IMR-90 (cell line): ENCODE results near the gene CAPZA2. TPM values are rescaled to one million over a fixed set of nuclear protein-coding genes. Genes with fewer than 3 reads are reported as not detected.
A peak's percentile ranks its signal among the peaks of the same experiment; 100 is the strongest.

Experiments used
- ATAC-seq: fragments of 200-7000 bp; cut with Tn5 transposase; 2 replicates; pipeline ENCODE4 v1.9.1; 2020; ENCODE audit warnings: low read depth, mild to moderate bottlenecking, moderate library complexity
- BruUV-seq: library from RNA; stranded (reverse); fragments of 400-500 nt; replicated peaks from 2 replicates; lab custom pipeline; 2021; lab: Mats Ljungman, UMichigan
- CTCF ChIA-PET: fragments of 300-600 bp; formaldehyde crosslinking; extraction: SDS; loops from one replicate; lab custom pipeline; 2021; ENCODE audit warnings: antibody characterized with exemption; lab: Yijun Ruan, JAX
- POLR2A ChIA-PET: fragments of 300-600 bp; sonication (Branson Sonifier 250); formaldehyde crosslinking; loops from one replicate; lab custom pipeline; 2022; ENCODE audit warnings: antibody characterized with exemption; ENCODE audit not compliant: unreplicated experiment; lab: Charles Lee
- DNase-seq: peaks from one replicate; pipeline ENCODE4 v3.0.0; 2013
- H2AFZ ChIP-seq: replicated peaks from 2 replicates; pipeline ENCODE3; 2013; ENCODE audit warnings: low read length, mild to moderate bottlenecking; ENCODE audit not compliant: poor library complexity
- H2AK5ac ChIP-seq: 2 replicates; pipeline ENCODE4 v1.6.1; 2013; ENCODE audit warnings: low read depth, low read length, inconsistent platforms
- H2AK9ac ChIP-seq: replicated peaks from 2 replicates; pipeline ENCODE3; 2013; ENCODE audit warnings: mild to moderate bottlenecking, low read depth, low read length, moderate library complexity; ENCODE audit not compliant: poor library complexity
- H2BK120ac ChIP-seq: 2 replicates; pipeline ENCODE4 v1.6.1; 2013; ENCODE audit warnings: low read depth, low read length, inconsistent platforms
- H2BK15ac ChIP-seq: 3 replicates; pipeline ENCODE4 v1.6.1; 2013; ENCODE audit warnings: low read depth, low read length, inconsistent platforms
- H2BK20ac ChIP-seq: 2 replicates; pipeline ENCODE4 v1.6.1; 2013; ENCODE audit warnings: low read depth, mild to moderate bottlenecking, inconsistent platforms, low read length, moderate library complexity
- H2BK5ac ChIP-seq: 2 replicates; pipeline ENCODE4 v1.6.1; 2013; ENCODE audit warnings: mild to moderate bottlenecking, low read depth, low read length, inconsistent platforms; ENCODE audit not compliant: poor library complexity, severe bottlenecking
- H3K14ac ChIP-seq: replicated peaks from 2 replicates; pipeline ENCODE4 v1.6.1; 2013; ENCODE audit warnings: low read depth, low read length, inconsistent platforms
- H3K18ac ChIP-seq: 2 replicates; pipeline ENCODE4 v1.6.1; 2013; ENCODE audit warnings: low read depth, low read length, control low read depth
- H3K23ac ChIP-seq: 2 replicates; pipeline ENCODE4 v1.6.1; 2013; ENCODE audit warnings: low read depth, low read length, inconsistent platforms
- H3K27ac ChIP-seq: 2 replicates; pipeline ENCODE4 v1.5.1; 2013; ENCODE audit warnings: mild to moderate bottlenecking, control low read depth, low read length; ENCODE audit not compliant: insufficient read depth
- H3K27me3 ChIP-seq: 2 replicates; pipeline ENCODE4 v1.6.1; 2013; ENCODE audit warnings: low read length; ENCODE audit not compliant: control insufficient read depth, insufficient read depth
- H3K36me3 ChIP-seq: 2 replicates; pipeline ENCODE4 v1.6.1; 2013; ENCODE audit warnings: low read length, mixed read lengths; ENCODE audit not compliant: control insufficient read depth, insufficient read depth
- H3K4ac ChIP-seq: 2 replicates; pipeline ENCODE4 v1.6.1; 2013; ENCODE audit warnings: low read depth, low read length, inconsistent platforms
- H3K4me1 ChIP-seq: 2 replicates; pipeline ENCODE4 v1.6.1; 2013; ENCODE audit warnings: low read length, mixed read lengths; ENCODE audit not compliant: control insufficient read depth, insufficient read depth
- H3K4me2 ChIP-seq: 2 replicates; pipeline ENCODE4 v1.6.1; 2013; ENCODE audit warnings: low read depth, mild to moderate bottlenecking, control low read depth, low read length, moderate library complexity
- H3K4me3 ChIP-seq: 2 replicates; pipeline ENCODE4 v1.5.1; 2013; ENCODE audit warnings: low read depth, mild to moderate bottlenecking, control low read depth, low read length, moderate library complexity; ENCODE audit not compliant: insufficient read depth
- H3K56ac ChIP-seq: 2 replicates; pipeline ENCODE4 v1.6.1; 2013; ENCODE audit warnings: low read length, inconsistent platforms; ENCODE audit not compliant: insufficient read depth; ENCODE audit errors: extremely low read depth
- H3K79me1 ChIP-seq, 2 experiments: 2 replicates each; pipeline ENCODE4 v1.6.1; 2013; ENCODE audit warnings: low read length in 2 of 2, inconsistent platforms in 1 of 2, low read depth in 1 of 2
- H3K9ac ChIP-seq: 2 replicates; pipeline ENCODE4 v1.6.1; 2013; ENCODE audit warnings: low read depth, low read length, control low read depth
- H3K9me1 ChIP-seq: 2 replicates; pipeline ENCODE4 v1.6.1; 2013; ENCODE audit warnings: low read length, inconsistent platforms; ENCODE audit not compliant: insufficient read depth
- H3K9me3 ChIP-seq: 2 replicates; pipeline ENCODE4 v1.6.1; 2013; ENCODE audit warnings: low read length; ENCODE audit not compliant: control insufficient read depth, insufficient read depth
- H4K20me1 ChIP-seq: 2 replicates; pipeline ENCODE4 v1.6.1; 2013; ENCODE audit warnings: low read length, inconsistent platforms; ENCODE audit not compliant: insufficient read depth
- H4K5ac ChIP-seq: 2 replicates; pipeline ENCODE4 v1.6.1; 2013; ENCODE audit warnings: mild to moderate bottlenecking, low read depth, low read length, control low read depth
- H4K8ac ChIP-seq, 2 experiments: 2 replicates each; pipeline ENCODE4 v1.6.1; 2013; ENCODE audit warnings: low read depth in 2 of 2, low read length in 2 of 2, control low read depth in 1 of 2, inconsistent platforms in 1 of 2
- H4K91ac ChIP-seq: 2 replicates; pipeline ENCODE4 v1.6.1; 2013; ENCODE audit warnings: low read depth, low read length, inconsistent platforms; ENCODE audit not compliant: insufficient read depth
- BHLHE40 ChIP-seq: fragments of 150-350 bp; IDR thresholded peaks from 2 replicates; pipeline ENCODE4 v1.6.1; 2016; ENCODE audit warnings: mild to moderate bottlenecking, low read depth, low read length
- CEBPB ChIP-seq: IDR thresholded peaks from 2 replicates; pipeline ENCODE4 v1.6.1; 2012; ENCODE audit warnings: low read depth, low read length, improper control_type of control experiment
- CHD1 ChIP-seq: IDR thresholded peaks from 2 replicates; pipeline ENCODE4 v1.6.1; 2012; ENCODE audit warnings: low read depth, low read length, improper control_type of control experiment
- FOS ChIP-seq: fragments of 150-350 bp; IDR thresholded peaks from 2 replicates; pipeline ENCODE4 v1.6.1; 2016; ENCODE audit warnings: low read depth, low read length
- MAFK ChIP-seq: IDR thresholded peaks from 2 replicates; pipeline ENCODE4 v1.6.1; 2012; ENCODE audit warnings: low read depth, low read length, improper control_type of control experiment
- NFE2L2 ChIP-seq: fragments of 150-350 bp; IDR thresholded peaks from 2 replicates; pipeline ENCODE4 v1.6.1; 2016; ENCODE audit warnings: low read depth, mild to moderate bottlenecking, low read length
- POLR2A ChIP-seq: IDR thresholded peaks from 2 replicates; pipeline ENCODE4 v1.6.1; 2012; ENCODE audit warnings: mild to moderate bottlenecking, low read depth, low read length
- RFX5 ChIP-seq: IDR thresholded peaks from 2 replicates; pipeline ENCODE4 v1.8.0; 2012; ENCODE audit warnings: low read depth, mild to moderate bottlenecking, low read length, moderate library complexity
- WGBS, 2 experiments: methylation state at CpG; one replicate each; pipeline versions ENCODE4 v1.1.5 to v1.1.7; 2013; ENCODE audit warnings: missing lambda C conversion rate in 2 of 2; ENCODE audit not compliant: insufficient read length in 1 of 2; ENCODE audit errors: extremely low coverage in 2 of 2; 5-methylcytosine and 5-hydroxymethylcytosine counted together
- dilution Hi-C: fragments of 300-500 bp; cut with HindIII; formaldehyde crosslinking; loops from one replicate; pipeline ENCODE4 v1.14.3; 2018; ENCODE audit warnings: low sequenced_read_pairs; ENCODE audit not compliant: unreplicated experiment
- in situ Hi-C: fragments of 300-500 bp; cut with MboI; formaldehyde crosslinking; loops from 3 replicates; pipeline ENCODE4 v1.14.3; 2019; ENCODE audit warnings: low sequenced_read_pairs, inconsistent platforms, mixed read lengths
- intact Hi-C: fragments of 100-400 bp; cut with micrococcal nuclease; formaldehyde crosslinking; loops from 2 replicates; pipeline ENCODE4 v1.10.0; 2022
- polyA plus RNA-seq, 3 experiments: library from polyadenylated mRNA; depleted of rRNA; stranded (reverse); fragments of >200 nt; gene quantifications; 2 replicates each; pipeline ENCODE4 v1.2.3, GENCODE V29; 2012; ENCODE audit warnings: low replicate concordance in 1 of 3
- total RNA-seq: library from RNA; depleted of rRNA; stranded (reverse); fragments of >200 nt; gene quantifications from 2 replicates; pipeline ENCODE4 v1.2.3, GENCODE V29; 2012
- TF ChIP-seq, protein P1 (sequence below): conservative IDR thresholded peaks from 2 replicates; pipeline ENCODE4 v1.5.1; 2012; ENCODE audit warnings: mild to moderate bottlenecking, low read depth, low read length, improper control_type of control experiment
- TF ChIP-seq, protein P2 (sequence below): fragments of 150-350 bp; IDR thresholded peaks from 2 replicates; pipeline ENCODE4 v1.6.1; 2016; ENCODE audit warnings: low read depth, mild to moderate bottlenecking, low read length, moderate library complexity, borderline replicate concordance
- TF ChIP-seq, protein P3 (sequence below): fragments of 150-350 bp; IDR thresholded peaks from 2 replicates; pipeline ENCODE4 v1.6.1; 2017; ENCODE audit warnings: mild to moderate bottlenecking, antibody characterized with exemption, low read length, low read depth

CAPZA2 gene
- total and polyA plus RNA-seq, 2 of the 4 experiments (the other 2 are of a cell fraction), result 66.6 to 133 TPM

DNA sequence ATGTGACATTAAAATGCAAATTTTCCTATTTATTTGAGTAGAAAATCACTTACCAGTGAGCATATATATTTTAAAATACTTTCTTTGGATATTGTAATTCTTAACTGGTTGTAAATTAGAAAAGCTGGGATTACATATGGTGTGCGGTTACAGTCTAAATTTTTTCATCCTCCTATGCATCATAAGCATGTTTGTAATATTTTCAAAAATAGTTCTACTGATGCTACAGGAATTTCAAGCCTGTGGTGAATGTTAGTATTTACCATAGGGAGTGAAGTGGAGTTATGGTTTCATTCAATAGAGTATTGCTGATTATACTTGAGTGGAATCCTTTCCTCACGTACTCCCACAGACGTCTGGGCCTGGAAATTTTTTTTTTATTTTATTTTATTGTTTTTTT, 56.3 kb downstream of the CAPZA2 start:
- H3K14ac ChIP-seq, result no peak overlapping the region
- H4K8ac ChIP-seq, result no peak overlapping the region
- no TSS peak for BruUV-seq
- no peaks in the 10 kb centered on the region; the same call in 1 of the 2 replicates for H3K9me1 ChIP-seq
- H3K79me1 ChIP-seq, result peaks cover 10 to 18% of the 10 kb centered on the region in 2 experiments
- no peak overlapping the region for H2BK5ac ChIP-seq
- TF ChIP-seq, protein P1, sequence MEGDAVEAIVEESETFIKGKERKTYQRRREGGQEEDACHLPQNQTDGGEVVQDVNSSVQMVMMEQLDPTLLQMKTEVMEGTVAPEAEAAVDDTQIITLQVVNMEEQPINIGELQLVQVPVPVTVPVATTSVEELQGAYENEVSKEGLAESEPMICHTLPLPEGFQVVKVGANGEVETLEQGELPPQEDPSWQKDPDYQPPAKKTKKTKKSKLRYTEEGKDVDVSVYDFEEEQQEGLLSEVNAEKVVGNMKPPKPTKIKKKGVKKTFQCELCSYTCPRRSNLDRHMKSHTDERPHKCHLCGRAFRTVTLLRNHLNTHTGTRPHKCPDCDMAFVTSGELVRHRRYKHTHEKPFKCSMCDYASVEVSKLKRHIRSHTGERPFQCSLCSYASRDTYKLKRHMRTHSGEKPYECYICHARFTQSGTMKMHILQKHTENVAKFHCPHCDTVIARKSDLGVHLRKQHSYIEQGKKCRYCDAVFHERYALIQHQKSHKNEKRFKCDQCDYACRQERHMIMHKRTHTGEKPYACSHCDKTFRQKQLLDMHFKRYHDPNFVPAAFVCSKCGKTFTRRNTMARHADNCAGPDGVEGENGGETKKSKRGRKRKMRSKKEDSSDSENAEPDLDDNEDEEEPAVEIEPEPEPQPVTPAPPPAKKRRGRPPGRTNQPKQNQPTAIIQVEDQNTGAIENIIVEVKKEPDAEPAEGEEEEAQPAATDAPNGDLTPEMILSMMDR, result no peak
- TF ChIP-seq POLR2A (no peak), MAFK (no peak), BHLHE40 (no peak), FOS (no peak), CHD1 (no peak), RFX5 (no peak), NFE2L2 (no peak), CEBPB (no peak)
- TF ChIP-seq, protein P2, sequence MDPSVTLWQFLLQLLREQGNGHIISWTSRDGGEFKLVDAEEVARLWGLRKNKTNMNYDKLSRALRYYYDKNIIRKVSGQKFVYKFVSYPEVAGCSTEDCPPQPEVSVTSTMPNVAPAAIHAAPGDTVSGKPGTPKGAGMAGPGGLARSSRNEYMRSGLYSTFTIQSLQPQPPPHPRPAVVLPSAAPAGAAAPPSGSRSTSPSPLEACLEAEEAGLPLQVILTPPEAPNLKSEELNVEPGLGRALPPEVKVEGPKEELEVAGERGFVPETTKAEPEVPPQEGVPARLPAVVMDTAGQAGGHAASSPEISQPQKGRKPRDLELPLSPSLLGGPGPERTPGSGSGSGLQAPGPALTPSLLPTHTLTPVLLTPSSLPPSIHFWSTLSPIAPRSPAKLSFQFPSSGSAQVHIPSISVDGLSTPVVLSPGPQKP, result no peak
- TF ChIP-seq, protein P3, sequence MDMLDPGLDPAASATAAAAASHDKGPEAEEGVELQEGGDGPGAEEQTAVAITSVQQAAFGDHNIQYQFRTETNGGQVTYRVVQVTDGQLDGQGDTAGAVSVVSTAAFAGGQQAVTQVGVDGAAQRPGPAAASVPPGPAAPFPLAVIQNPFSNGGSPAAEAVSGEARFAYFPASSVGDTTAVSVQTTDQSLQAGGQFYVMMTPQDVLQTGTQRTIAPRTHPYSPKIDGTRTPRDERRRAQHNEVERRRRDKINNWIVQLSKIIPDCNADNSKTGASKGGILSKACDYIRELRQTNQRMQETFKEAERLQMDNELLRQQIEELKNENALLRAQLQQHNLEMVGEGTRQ, result no peak
- H3K56ac ChIP-seq, result no peak overlapping the region
- no peak overlapping the region for H4K91ac ChIP-seq
- H3K4me1 ChIP-seq, result no peaks in the 10 kb centered on the region
- H3K27ac ChIP-seq, result no peak overlapping the region
- peaks cover 22% of the 10 kb centered on the region for H3K36me3 ChIP-seq
- no peak overlapping the region for H3K23ac ChIP-seq
- no peaks in the 10 kb centered on the region for H3K9me3 ChIP-seq
- dilution Hi-C loops, result no loop called here
- H2BK15ac ChIP-seq, result no peak overlapping the region
- no CpG with 5 or more reads among the region's 3 CpGs for WGBS, 2 experiments
- no peaks in the 10 kb centered on the region for H3K27me3 ChIP-seq
- no peak overlapping the region for H3K9ac ChIP-seq
- ChIA-PET CTCF (interaction anchor here (0.6 kb wide), 1 partner anchor 13 kb away, joined by 4 read pairs; no protein-coding TSS in a partner anchor), POLR2A (no interaction called here)
- H4K5ac ChIP-seq, result no peak overlapping the region
- no peak overlapping the region for H2BK20ac ChIP-seq
- no peak overlapping the region for H2AK5ac ChIP-seq
- H3K18ac ChIP-seq, result no peak overlapping the region
- peak; percentile 28 for DNase-seq
- H2AFZ ChIP-seq, result no peak overlapping the region
- no peak overlapping the region for H3K4ac ChIP-seq
- ATAC-seq, result peak; percentile 70
- intact Hi-C loops, result no loop called here
- H2BK120ac ChIP-seq, result no peak overlapping the region
- in situ Hi-C loops, result no loop called here
- no peak overlapping the region for H3K4me3 ChIP-seq
- H3K4me2 ChIP-seq, result no peak overlapping the region
- no peak overlapping the region for H2AK9ac ChIP-seq
- no peaks in the 10 kb centered on the region for H4K20me1 ChIP-seq
